Gastroesophageal sphincter (tissue), 3 donors: ENCODE data around the gene APOB.

Experiments used
- CTCF ChIP-seq, 4 experiments: fragments of 200-600 bp in 2 of 4; fragments of 450-650 bp in 2 of 4; sonication (generic) in 1 of 4; IDR thresholded peaks; one replicate each; pipeline ENCODE4 v1.5.1; 2017 to 2019; ENCODE audit warnings: antibody characterized with exemption in 4 of 4, mild to moderate bottlenecking in 2 of 4, moderate library complexity in 2 of 4
- POLR2AphosphoS5 ChIP-seq: sonication (generic); formaldehyde crosslinking; IDR thresholded peaks from one replicate; pipeline ENCODE4 v1.6.1; 2017; ENCODE audit warnings: antibody characterized with exemption

GRCh38 chr2:21055451-21055850 is 11.6 kb upstream of the APOB start:
- TF ChIP-seq CTCF (IDR thresholded peaks at IDR 0.05), result no peak
- no peak for TF ChIP-seq POLR2AphosphoS5
